Superior temporal gyrus (tissue), 1 donor: ENCODE data around the gene HLTF.
A peak's percentile ranks its signal among the peaks of the same experiment; 100 is the strongest.

Experiments
- DNase-seq: peaks from one replicate; pipeline ENCODE4 v3.0.0-alpha.2; 2016; ENCODE audit errors: extremely low spot score

HLTF gene

GRCh38 chr3:149016669-149017541 lies 69.4 kb downstream of the HLTF start:
- DNase-seq = no peak

- no peak for DNase-seq
Measured at GRCh38 chr3:149016242-149016641, 70.1 kb downstream of the HLTF start.

- DNase-seq = no peak
Measured at GRCh38 chr3:149015393-149015792, 70.9 kb downstream of the HLTF start.

- DNase-seq = no peak
Measured at GRCh38 chr3:149013726-149014125, 72.6 kb downstream of the HLTF start.

GRCh38 chr3:149011676-149012075 lies 74.7 kb downstream of the HLTF start:
- DNase-seq = no peak

GRCh38 chr3:149010966-149011365 lies 75.4 kb downstream of the HLTF start:
- DNase-seq = no peak

- DNase-seq = no peak
Measured at GRCh38 chr3:149010504-149010951, 75.8 kb downstream of the HLTF start.

- DNase-seq = no peak
Measured at GRCh38 chr3:149009732-149010131, 76.6 kb downstream of the HLTF start.

- DNase-seq = no peak
Measured at GRCh38 chr3:149007567-149008257, 78.6 kb downstream of the HLTF start.

GRCh38 chr3:149005416-149005815 lies 80.9 kb downstream of the HLTF start:
- DNase-seq = no peak

- DNase-seq = no peak
Measured at GRCh38 chr3:149004622-149005021, 81.7 kb downstream of the HLTF start.

- no peak for DNase-seq
Measured at GRCh38 chr3:149003653-149004305, 82.6 kb downstream of the HLTF start.

- DNase-seq = no peak
Measured at GRCh38 chr3:149001727-149002126, 84.6 kb downstream of the HLTF start.

GRCh38 chr3:149000206-149000745 lies 86.1 kb downstream of the HLTF start:
- DNase-seq = no peak

GRCh38 chr3:148999806-149000205 lies 86.5 kb downstream of the HLTF start:
- DNase-seq = no peak

GRCh38 chr3:148998715-148999423 lies 87.5 kb downstream of the HLTF start:
- no peak for DNase-seq

GRCh38 chr3:148998297-148998696 lies 88.0 kb downstream of the HLTF start:
- DNase-seq = no peak

- no peak for DNase-seq
Measured at GRCh38 chr3:148997623-148998022, 88.7 kb downstream of the HLTF start.

- DNase-seq = no peak
Measured at GRCh38 chr3:148992635-148993255, 93.6 kb downstream of the HLTF start.

GRCh38 chr3:148992027-148992634 lies 94.2 kb downstream of the HLTF start:
- peak; percentile 37 for DNase-seq
